Measurements from ENCODE around the gene RAPGEF1. TPM values are rescaled to one million over a fixed set of nuclear protein-coding genes. Genes with fewer than 3 reads are reported as not detected.

The RAPGEF1 gene
- total and polyA plus RNA-seq, 9 of the 15 experiments (the other 6 are each of a cell fraction or from before 2014, with no cell fraction given) = 0.06 to 44.1 (median 19.9) TPM

DNA sequence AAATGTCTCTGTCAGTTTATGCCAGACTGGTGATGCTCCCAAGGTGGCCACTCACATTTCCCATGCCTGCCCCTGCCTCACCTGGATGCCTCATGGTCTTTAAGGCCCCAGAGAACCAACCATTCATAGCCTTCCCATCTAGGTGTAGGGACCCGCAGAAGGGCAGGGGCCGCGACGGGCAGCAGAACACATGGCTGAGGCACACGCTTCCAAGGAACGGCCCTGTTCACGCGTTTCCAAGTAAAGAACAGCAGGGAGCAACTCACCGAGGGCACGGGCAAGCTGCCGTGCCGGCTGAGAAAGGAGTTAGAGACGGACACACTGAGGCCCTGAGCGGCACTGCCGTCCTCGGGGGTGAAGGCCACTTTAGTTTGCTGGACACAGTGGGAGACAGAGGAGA, 121.1 kb downstream of the RAPGEF1 start:
- no peak for TF ChIP-seq ZFP36 (IDR thresholded peaks at IDR 0.05; ENCODE audit: low read depth, low read length, partially characterized antibody)
- TF ChIP-seq U2AF1 (optimal IDR thresholded peaks at IDR 0.05; ENCODE audit: low read depth, low read length) = no peak
- TF ChIP-seq RBFOX2 (IDR thresholded peaks at IDR 0.05; ENCODE audit: low read depth, low read length) = no peak
- no TSS peak for BruUV-seq (replicated peaks)
- peaks cover 31% of the 10 kb centered on the region; the same call in 2 of the 3 replicates for H3K36me3 ChIP-seq (ENCODE audit: control insufficient read depth, insufficient read depth, low read length)

DNA sequence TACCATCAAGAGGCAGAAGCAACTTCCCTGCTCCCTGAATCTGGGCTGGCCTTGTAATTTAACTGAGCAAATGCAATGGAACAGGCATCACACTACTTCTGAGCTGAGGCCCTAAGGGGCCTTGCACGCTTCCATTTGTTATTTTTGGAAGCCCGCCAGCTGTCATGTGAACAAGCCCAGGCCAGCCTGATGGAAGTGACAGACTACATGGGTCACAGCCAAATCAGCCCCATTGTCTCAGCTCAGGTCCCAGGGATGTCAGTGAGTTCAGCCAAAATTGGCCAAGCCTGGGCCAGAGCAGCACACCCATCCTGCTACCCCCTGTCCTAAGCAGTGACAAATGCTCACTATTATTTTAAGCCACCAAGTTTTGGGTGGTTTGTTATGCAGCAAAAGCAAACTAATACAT, 121.8 kb downstream of the RAPGEF1 start:
- H3K4me3 ChIP-seq = no peak overlapping the region
- H3K4me1 ChIP-seq (replicated peaks in 1 of 2; ENCODE audit: control insufficient read depth in 2 of 2, insufficient read depth in 2 of 2, low read length in 2 of 2) = no peaks in the 10 kb centered on the region; a peak in 2 of 5 replicates
- H4K20me1 ChIP-seq (replicated peaks; ENCODE audit: control insufficient read depth, insufficient read depth, low read length) = no peaks in the 10 kb centered on the region
- in situ Hi-C loops (cut with MboI) = no loop called here
- TF ChIP-seq MAZ (CRISPR knock-in tag; conservative IDR thresholded peaks at IDR 0.05 in 1 of 2, IDR thresholded peaks at IDR 0.05 in 1 of 2) (no peak), MEIS2 (IDR thresholded peaks at IDR 0.05; ENCODE audit: partially characterized antibody) (peak; percentile 30), TGIF2 (CRISPR knock-in tag; IDR thresholded peaks at IDR 0.05) (no peak), NFIC (IDR thresholded peaks at IDR 0.05) (peak; percentile 78)
- TF ChIP-seq, protein P1, sequence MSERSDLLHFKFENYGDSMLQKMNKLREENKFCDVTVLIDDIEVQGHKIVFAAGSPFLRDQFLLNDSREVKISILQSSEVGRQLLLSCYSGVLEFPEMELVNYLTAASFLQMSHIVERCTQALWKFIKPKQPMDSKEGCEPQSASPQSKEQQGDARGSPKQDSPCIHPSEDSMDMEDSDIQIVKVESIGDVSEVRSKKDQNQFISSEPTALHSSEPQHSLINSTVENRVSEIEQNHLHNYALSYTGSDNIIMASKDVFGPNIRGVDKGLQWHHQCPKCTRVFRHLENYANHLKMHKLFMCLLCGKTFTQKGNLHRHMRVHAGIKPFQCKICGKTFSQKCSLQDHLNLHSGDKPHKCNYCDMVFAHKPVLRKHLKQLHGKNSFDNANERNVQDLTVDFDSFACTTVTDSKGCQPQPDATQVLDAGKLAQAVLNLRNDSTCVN (CRISPR knock-in tag; IDR thresholded peaks at IDR 0.05) = no peak
- WGBS (ENCODE audit: insufficient coverage, low coverage, missing lambda C conversion rate) = 52% methylated on average over 2 of the region's 2 CpGs
- no peaks in the 10 kb centered on the region for H3K9me3 ChIP-seq (replicated peaks; ENCODE audit: control insufficient read depth, insufficient read depth, low read depth, low read length)
- FAIRE-seq = no peak
- intact Hi-C loops (cut with micrococcal nuclease) = no loop called here
- ChIA-PET POLR2A (interaction anchor here (0.6 to 0.7 kb wide), 3 partner anchors 28 to 282 kb away, joined by 3 read pairs; no protein-coding TSS in a partner anchor), CTCF (ENCODE audit: low intra/inter-chr PET ratio) (no interaction called here)
- H3K36me3 ChIP-seq (ENCODE audit: control insufficient read depth, insufficient read depth, low read length) = peaks cover 34% of the 10 kb centered on the region; the same call in 2 of the 3 replicates
- no peak overlapping the region for H3K9ac ChIP-seq (ENCODE audit: insufficient read depth in 1 of 2, low read depth in 2 of 2, low read length in 2 of 2)
- H2AFZ ChIP-seq (ENCODE audit: low read depth, low read length) = no peak overlapping the region
- BruUV-seq (replicated peaks) = no TSS peak
- no peaks in the 10 kb centered on the region for H3K27me3 ChIP-seq (ENCODE audit: control insufficient read depth in 2 of 2, insufficient read depth in 2 of 2, low read length in 2 of 2)
- no peaks in the 10 kb centered on the region for H3K9me1 ChIP-seq (ENCODE audit: control insufficient read depth, insufficient read depth, low read length)
- H3K4me2 ChIP-seq (ENCODE audit: insufficient read depth, low read length) = no peak overlapping the region
- DNase-seq (ENCODE audit: extremely low read depth in 1 of 4, low spot score in 3 of 4) = peak in 1 of 4 experiments; percentile 51
- no peaks in the 10 kb centered on the region for H3K79me2 ChIP-seq (ENCODE audit: control insufficient read depth, insufficient read depth, low read length)
- H3K27ac ChIP-seq (ENCODE audit: extremely low read depth, low read depth, low read length) = no peak overlapping the region
- peak; percentile 31; the same call in 1 of the 3 replicates for ATAC-seq

More for the DNA sequence above, 121.1 kb downstream of the RAPGEF1 start:
- H3K4me3 ChIP-seq = no peak overlapping the region
- H4K20me1 ChIP-seq (replicated peaks; ENCODE audit: control insufficient read depth, insufficient read depth, low read length) = no peaks in the 10 kb centered on the region
- DNase-seq (ENCODE audit: extremely low read depth in 1 of 4, low spot score in 3 of 4) (no peak), ATAC-seq (no peak), FAIRE-seq (no peak)
- no peak overlapping the region for H3K4me2 ChIP-seq (ENCODE audit: insufficient read depth, low read length)
- H3K4me1 ChIP-seq (replicated peaks in 1 of 2; ENCODE audit: control insufficient read depth in 2 of 2, insufficient read depth in 2 of 2, low read length in 2 of 2) = no peaks in the 10 kb centered on the region; a peak in 2 of 5 replicates
- WGBS (ENCODE audit: insufficient coverage, low coverage, missing lambda C conversion rate) = 98% methylated on average over 9 of the region's 16 CpGs
- peak overlapping the region in 1 of 2 experiments; percentile 47; a peak in 2 of 4 replicates for H3K9ac ChIP-seq (ENCODE audit: insufficient read depth in 1 of 2, low read depth in 2 of 2, low read length in 2 of 2)
- no peak overlapping the region for H2AFZ ChIP-seq (ENCODE audit: low read depth, low read length)
- intact Hi-C loops (cut with micrococcal nuclease) = no loop called here
- CTCF ChIA-PET (ENCODE audit: low intra/inter-chr PET ratio) = no interaction called here
- H3K79me2 ChIP-seq (ENCODE audit: control insufficient read depth, insufficient read depth, low read length) = no peaks in the 10 kb centered on the region
- no peaks in the 10 kb centered on the region for H3K9me3 ChIP-seq (replicated peaks; ENCODE audit: control insufficient read depth, insufficient read depth, low read depth, low read length)
- POLR2A ChIA-PET = no interaction called here
- in situ Hi-C loops (cut with MboI) = no loop called here
- H3K9me1 ChIP-seq (ENCODE audit: control insufficient read depth, insufficient read depth, low read length) = no peaks in the 10 kb centered on the region
- H3K27ac ChIP-seq (ENCODE audit: extremely low read depth, low read depth, low read length) = no peak overlapping the region
- no peaks in the 10 kb centered on the region for H3K27me3 ChIP-seq (ENCODE audit: control insufficient read depth in 2 of 2, insufficient read depth in 2 of 2, low read length in 2 of 2)
